K562 (cell line): ENCODE results near the gene CAPN2. TPM values are rescaled to one million over a fixed set of nuclear protein-coding genes. Genes with fewer than 3 reads are reported as not detected.

Experiments used
- CGGBP1 ChIP-seq: fragments of 250-450 bp; sonication (Bioruptor Pico); IDR thresholded peaks from 2 replicates; pipeline ENCODE4 v1.9.0; 2021; ENCODE audit warnings: mild to moderate bottlenecking
- DMBX1 ChIP-seq: fragments of 250-450 bp; sonication (Bioruptor Pico); IDR thresholded peaks from 2 replicates; pipeline ENCODE4 v1.8.0; 2022; ENCODE audit warnings: inconsistent platforms, mild to moderate bottlenecking, moderate library complexity, borderline replicate concordance
- HDAC2 ChIP-seq: fragments of 450-650 bp; IDR thresholded peaks from 2 replicates; pipeline ENCODE4 v1.6.1; 2016; ENCODE audit warnings: mild to moderate bottlenecking
- MYNN ChIP-seq, 2 experiments: sonication (generic); formaldehyde crosslinking in 1 of 2; IDR thresholded peaks; 2 replicates each; pipeline versions ENCODE4 v1.5.0 to v1.6.1; 2016 to 2020; ENCODE audit warnings: antibody characterized with exemption in 1 of 2, missing genetic modification reagents in 1 of 2
- SMARCA4 ChIP-seq: fragments of 450-650 bp; IDR thresholded peaks from 2 replicates; pipeline ENCODE4 v1.6.1; 2016
- ZHX1 ChIP-seq: fragments of 150-350 bp; conservative IDR thresholded peaks from 2 replicates; pipeline ENCODE4 v1.6.1; 2014; ENCODE audit warnings: low read length
- ZNF668 ChIP-seq: fragments of 250-450 bp; sonication (Bioruptor Pico); IDR thresholded peaks from 2 replicates; pipeline ENCODE4 v1.8.0; 2022; ENCODE audit warnings: mild to moderate bottlenecking, inconsistent platforms
- ZNF766 ChIP-seq: fragments of 200-800 bp; sonication (Bioruptor generic); conservative IDR thresholded peaks from 2 replicates; pipeline ENCODE4 v1.6.1; 2016; ENCODE audit warnings: missing genetic modification characterization, missing compliant biosample characterization
- polyA plus RNA-seq, 8 experiments: library from polyadenylated mRNA; depleted of rRNA in 4 of 8; stranded (reverse) in 5 of 8; unstranded in 3 of 8; fragments of >200 nt; fragmentation: Nextera tagmentation in 2 of 8; fragmentation: Illumina TruSeq in 1 of 8; extraction: Ambion mirVana in 2 of 8; extraction: Trizol in 1 of 8; gene quantifications; 2 replicates each; pipeline versions ENCODE4 v1.2.1 to v1.2.3, GENCODE V29; 2011 to 2014; ENCODE audit warnings: inconsistent platforms in 1 of 8, missing spikeins in 1 of 8
- total RNA-seq, 7 experiments: library from RNA; depleted of rRNA in 6 of 7; stranded (reverse); fragments of >200 nt in 6 of 7; fragmentation: Illumina TruSeq in 2 of 7; extraction: Trizol in 2 of 7; gene quantifications; 2 replicates each; pipeline versions ENCODE4 v1.2.1 to v1.2.3, GENCODE V29; 2011 to 2021; ENCODE audit warnings: low replicate concordance in 1 of 7
- TF ChIP-seq, protein P1 (sequence below): sonication (generic); formaldehyde crosslinking; IDR thresholded peaks from 2 replicates; pipeline ENCODE4 v1.8.0; 2022; ENCODE audit warnings: mild to moderate bottlenecking, missing genetic modification reagents

Gene CAPN2
- total and polyA plus RNA-seq, 9 of the 15 experiments (the other 6 are each of a cell fraction or from before 2014, with no cell fraction given), result 24.6 to 157 (median 101) TPM

DNA sequence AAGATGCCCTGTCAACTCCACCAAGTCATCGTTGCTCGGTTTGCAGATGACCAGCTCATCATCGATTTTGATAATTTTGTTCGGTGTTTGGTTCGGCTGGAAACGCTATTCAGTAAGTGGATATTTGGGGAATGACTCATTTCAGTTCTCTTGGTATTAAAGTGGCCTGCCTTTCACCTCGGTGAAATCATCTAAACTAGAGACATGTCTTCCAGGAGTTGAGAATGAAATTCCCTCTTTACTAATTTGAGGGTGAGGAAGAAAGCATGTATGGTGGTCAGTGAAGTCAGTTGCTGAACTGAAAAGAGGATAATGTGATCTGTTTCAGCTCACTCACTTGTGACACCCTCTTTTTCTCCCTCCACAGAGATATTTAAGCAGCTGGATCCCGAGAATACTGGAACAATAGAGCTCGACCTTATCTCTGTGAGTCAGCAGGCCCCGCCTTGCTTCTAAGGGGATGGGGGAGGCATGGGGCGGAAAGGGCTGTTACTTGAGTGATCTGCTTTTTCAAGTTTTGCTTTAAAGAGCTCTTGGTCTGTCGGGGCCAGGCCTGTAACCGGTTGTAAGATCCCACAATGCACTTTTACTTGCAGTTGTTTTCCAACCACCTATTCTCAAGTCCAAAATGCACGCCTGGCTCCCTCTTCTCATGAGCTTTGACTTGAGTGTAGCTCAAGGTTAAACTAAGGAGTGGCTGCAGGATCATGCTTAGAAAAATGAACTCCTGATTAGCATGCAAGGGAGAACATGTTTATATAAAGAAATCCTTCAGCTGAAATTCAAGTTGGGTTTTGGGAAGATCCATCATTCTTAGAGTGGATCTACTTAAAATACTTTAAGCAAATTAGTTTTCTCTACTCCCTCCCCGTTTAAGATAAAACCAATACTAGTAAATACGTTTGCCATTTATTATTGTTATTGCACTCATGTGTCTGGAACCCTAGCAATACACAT lies 59.8 kb downstream of the CAPN2 start (continued):
- TF ChIP-seq MYNN (IDR thresholded peaks at IDR 0.05) (peak; percentile 77; the same call in 1 of the 2 replicates), MYNN (CRISPR knock-in tag; IDR thresholded peaks at IDR 0.05) (no peak), ZHX1 (0 out of 2 replicates have a peak, but pooled peaks have one; percentile 39), ZNF766 (CRISPR knock-in tag) (peak; percentile 31; the same call in 1 of the 2 replicates), HDAC2 (peak; percentile 64; the same call in 1 of the 2 replicates), ZNF668 (CRISPR knock-in tag) (peak; percentile 87), DMBX1 (CRISPR knock-in tag) (peak; percentile 86), SMARCA4 (peak; percentile 97), CGGBP1 (CRISPR knock-in tag) (no peak)
- TF ChIP-seq, protein P1, sequence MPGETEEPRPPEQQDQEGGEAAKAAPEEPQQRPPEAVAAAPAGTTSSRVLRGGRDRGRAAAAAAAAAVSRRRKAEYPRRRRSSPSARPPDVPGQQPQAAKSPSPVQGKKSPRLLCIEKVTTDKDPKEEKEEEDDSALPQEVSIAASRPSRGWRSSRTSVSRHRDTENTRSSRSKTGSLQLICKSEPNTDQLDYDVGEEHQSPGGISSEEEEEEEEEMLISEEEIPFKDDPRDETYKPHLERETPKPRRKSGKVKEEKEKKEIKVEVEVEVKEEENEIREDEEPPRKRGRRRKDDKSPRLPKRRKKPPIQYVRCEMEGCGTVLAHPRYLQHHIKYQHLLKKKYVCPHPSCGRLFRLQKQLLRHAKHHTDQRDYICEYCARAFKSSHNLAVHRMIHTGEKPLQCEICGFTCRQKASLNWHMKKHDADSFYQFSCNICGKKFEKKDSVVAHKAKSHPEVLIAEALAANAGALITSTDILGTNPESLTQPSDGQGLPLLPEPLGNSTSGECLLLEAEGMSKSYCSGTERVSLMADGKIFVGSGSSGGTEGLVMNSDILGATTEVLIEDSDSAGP (CRISPR knock-in tag), result no peak
